SK-N-SH treated with all-trans-retinoic acid at 6 μM for 48 hours (cell line): ENCODE data around the gene YIPF1.

ENCODE experiments used
- ATAC-seq: fragments of 200-7000 bp; cut with Tn5 transposase; 3 replicates; pipeline ENCODE4 v1.9.1; 2020; ENCODE audit warnings: mild to moderate bottlenecking, moderate library complexity
- BACH2 ChIP-seq: fragments of 250-450 bp; sonication (Bioruptor Pico); IDR thresholded peaks from 2 replicates; pipeline ENCODE4 v1.9.0; 2021; ENCODE audit warnings: mild to moderate bottlenecking, borderline replicate concordance
- CREB5 ChIP-seq: fragments of 250-450 bp; sonication (Bioruptor Pico); IDR thresholded peaks from 2 replicates; pipeline ENCODE4 v1.5.1; 2020; ENCODE audit warnings: low read depth, mild to moderate bottlenecking, moderate library complexity
- CSDC2 ChIP-seq: fragments of 250-450 bp; sonication (Bioruptor Pico); IDR thresholded peaks from 2 replicates; pipeline ENCODE4 v1.5.0; 2020; ENCODE audit warnings: mild to moderate bottlenecking, moderate library complexity
- CSRNP3 ChIP-seq: fragments of 250-450 bp; sonication (Bioruptor Pico); IDR thresholded peaks from 2 replicates; pipeline ENCODE4 v1.5.1; 2021; ENCODE audit warnings: mild to moderate bottlenecking, moderate library complexity
- ESRRG ChIP-seq: fragments of 250-450 bp; sonication (Bioruptor Pico); IDR thresholded peaks from 2 replicates; pipeline ENCODE4 v1.6.1; 2021; ENCODE audit warnings: mild to moderate bottlenecking
- GLIS3 ChIP-seq: fragments of 250-450 bp; sonication (Bioruptor Pico); IDR thresholded peaks from 2 replicates; pipeline ENCODE4 v1.5.0; 2020; ENCODE audit warnings: mild to moderate bottlenecking, moderate library complexity
- ISL1 ChIP-seq: fragments of 250-450 bp; sonication (Bioruptor Pico); IDR thresholded peaks from 2 replicates; pipeline ENCODE4 v2.1.2; 2022; ENCODE audit warnings: mild to moderate bottlenecking, moderate library complexity
- OSR1 ChIP-seq: fragments of 250-450 bp; sonication (Bioruptor Pico); IDR thresholded peaks from 2 replicates; pipeline ENCODE4 v1.8.0; 2022; ENCODE audit warnings: moderate library complexity, mild to moderate bottlenecking, inconsistent platforms
- POU6F1 ChIP-seq: fragments of 250-450 bp; sonication (Bioruptor Pico); IDR thresholded peaks from 2 replicates; pipeline ENCODE4 v1.8.0; 2021; ENCODE audit warnings: low read depth, mild to moderate bottlenecking, moderate library complexity, borderline replicate concordance
- PPARA ChIP-seq: fragments of 250-450 bp; sonication (Bioruptor Pico); IDR thresholded peaks from 2 replicates; pipeline ENCODE4 v1.5.0; 2020; ENCODE audit warnings: mild to moderate bottlenecking, borderline replicate concordance
- RARB ChIP-seq: fragments of 250-450 bp; sonication (Bioruptor Pico); IDR thresholded peaks from 2 replicates; pipeline ENCODE4 v1.8.0; 2021; ENCODE audit warnings: mild to moderate bottlenecking, moderate library complexity
- SNAI2 ChIP-seq: fragments of 250-450 bp; sonication (Bioruptor Pico); IDR thresholded peaks from 2 replicates; pipeline ENCODE4 v1.5.0; 2020; ENCODE audit warnings: mild to moderate bottlenecking, moderate library complexity
- TCF4 ChIP-seq: fragments of 250-450 bp; sonication (Bioruptor Pico); IDR thresholded peaks from 2 replicates; pipeline ENCODE4 v1.8.0; 2021; ENCODE audit warnings: mild to moderate bottlenecking, moderate library complexity, borderline replicate concordance
- TOX ChIP-seq: fragments of 250-450 bp; sonication (Bioruptor Pico); IDR thresholded peaks from 2 replicates; pipeline ENCODE4 v1.8.0; 2021; ENCODE audit warnings: mild to moderate bottlenecking, moderate library complexity, borderline replicate concordance
- ZC3H10 ChIP-seq: fragments of 250-450 bp; sonication (Bioruptor Pico); IDR thresholded peaks from 2 replicates; pipeline ENCODE4 v1.5.1; 2021; ENCODE audit warnings: mild to moderate bottlenecking, moderate library complexity
- ZFP3 ChIP-seq: fragments of 250-450 bp; sonication (Bioruptor Pico); IDR thresholded peaks from 2 replicates; pipeline ENCODE4 v1.5.0; 2020; ENCODE audit warnings: mild to moderate bottlenecking, moderate library complexity
- ZFP30 ChIP-seq: fragments of 450-650 bp; formaldehyde crosslinking; IDR thresholded peaks from 2 replicates; pipeline ENCODE4 v1.5.0; 2022; ENCODE audit warnings: mild to moderate bottlenecking, moderate library complexity
- ZNF565 ChIP-seq: fragments of 450-650 bp; formaldehyde crosslinking; conservative IDR thresholded peaks from 2 replicates; pipeline ENCODE4 v1.5.0; 2020; ENCODE audit warnings: low read depth, mild to moderate bottlenecking, moderate library complexity
- ZNF70 ChIP-seq: fragments of 450-650 bp; formaldehyde crosslinking; IDR thresholded peaks from 2 replicates; pipeline ENCODE4 v1.5.0; 2020; ENCODE audit warnings: mild to moderate bottlenecking, moderate library complexity
- ZNF8 ChIP-seq: fragments of 450-650 bp; formaldehyde crosslinking; IDR thresholded peaks from 2 replicates; pipeline ENCODE4 v1.5.0; 2020; ENCODE audit warnings: mild to moderate bottlenecking, moderate library complexity
- TF ChIP-seq, protein P1 (sequence below): fragments of 250-450 bp; sonication (Bioruptor Pico); IDR thresholded peaks from 2 replicates; pipeline ENCODE4 v1.5.0; 2020; ENCODE audit warnings: mild to moderate bottlenecking, moderate library complexity
- TF ChIP-seq, protein P2 (sequence below): fragments of 250-450 bp; sonication (Bioruptor Pico); IDR thresholded peaks from 2 replicates; pipeline ENCODE4 v1.8.0; 2020; ENCODE audit warnings: mild to moderate bottlenecking, moderate library complexity, borderline replicate concordance

The YIPF1 gene

DNA sequence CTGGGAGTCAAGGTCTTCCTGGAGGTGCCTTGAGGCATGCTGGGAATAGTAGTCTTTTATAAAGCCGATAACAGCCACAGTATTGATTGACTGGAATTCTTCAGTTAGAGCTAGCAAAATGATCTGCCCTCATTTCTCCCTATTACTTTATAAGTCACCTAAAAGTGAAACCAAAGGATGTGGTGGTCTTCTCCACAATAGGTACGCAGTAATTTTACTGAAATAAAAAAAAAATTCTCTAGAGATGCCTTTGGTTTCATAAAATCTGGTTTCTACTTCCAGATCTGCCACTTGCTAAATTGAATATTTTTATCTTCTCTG, 51.0 kb downstream of the YIPF1 start:
- TF ChIP-seq BACH2 (no peak), CSDC2 (CRISPR knock-in tag) (no peak), TCF4 (no peak), ZC3H10 (no peak), OSR1 (CRISPR knock-in tag) (no peak), ZNF565 (CRISPR knock-in tag) (no peak), ZNF70 (no peak), GLIS3 (CRISPR knock-in tag) (no peak)
- no peak for ATAC-seq

GRCh38 chr1:53837924-53838653, 51.5 kb downstream of the YIPF1 start, which contains the start of gene NDC1:
TSS of gene NDC1 (minus strand) at chr1:53838296. CDS start at chr1:53838261, 35 bp downstream.
- peak; percentile 82; the same call in 1 of the 2 replicates for TF ChIP-seq SNAI2 (CRISPR knock-in tag)
- TF ChIP-seq GLIS3 (CRISPR knock-in tag): no peak
- TF ChIP-seq, protein P1, sequence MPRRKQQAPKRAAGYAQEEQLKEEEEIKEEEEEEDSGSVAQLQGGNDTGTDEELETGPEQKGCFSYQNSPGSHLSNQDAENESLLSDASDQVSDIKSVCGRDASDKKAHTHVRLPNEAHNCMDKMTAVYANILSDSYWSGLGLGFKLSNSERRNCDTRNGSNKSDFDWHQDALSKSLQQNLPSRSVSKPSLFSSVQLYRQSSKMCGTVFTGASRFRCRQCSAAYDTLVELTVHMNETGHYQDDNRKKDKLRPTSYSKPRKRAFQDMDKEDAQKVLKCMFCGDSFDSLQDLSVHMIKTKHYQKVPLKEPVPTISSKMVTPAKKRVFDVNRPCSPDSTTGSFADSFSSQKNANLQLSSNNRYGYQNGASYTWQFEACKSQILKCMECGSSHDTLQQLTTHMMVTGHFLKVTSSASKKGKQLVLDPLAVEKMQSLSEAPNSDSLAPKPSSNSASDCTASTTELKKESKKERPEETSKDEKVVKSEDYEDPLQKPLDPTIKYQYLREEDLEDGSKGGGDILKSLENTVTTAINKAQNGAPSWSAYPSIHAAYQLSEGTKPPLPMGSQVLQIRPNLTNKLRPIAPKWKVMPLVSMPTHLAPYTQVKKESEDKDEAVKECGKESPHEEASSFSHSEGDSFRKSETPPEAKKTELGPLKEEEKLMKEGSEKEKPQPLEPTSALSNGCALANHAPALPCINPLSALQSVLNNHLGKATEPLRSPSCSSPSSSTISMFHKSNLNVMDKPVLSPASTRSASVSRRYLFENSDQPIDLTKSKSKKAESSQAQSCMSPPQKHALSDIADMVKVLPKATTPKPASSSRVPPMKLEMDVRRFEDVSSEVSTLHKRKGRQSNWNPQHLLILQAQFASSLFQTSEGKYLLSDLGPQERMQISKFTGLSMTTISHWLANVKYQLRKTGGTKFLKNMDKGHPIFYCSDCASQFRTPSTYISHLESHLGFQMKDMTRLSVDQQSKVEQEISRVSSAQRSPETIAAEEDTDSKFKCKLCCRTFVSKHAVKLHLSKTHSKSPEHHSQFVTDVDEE: peak; percentile 93
- TF ChIP-seq ZNF8 (CRISPR knock-in tag): peak; percentile 68
- peak; percentile 93 for TF ChIP-seq CSDC2 (CRISPR knock-in tag)
- no peak for TF ChIP-seq TCF4
- ATAC-seq: peak; percentile 97

DNA sequence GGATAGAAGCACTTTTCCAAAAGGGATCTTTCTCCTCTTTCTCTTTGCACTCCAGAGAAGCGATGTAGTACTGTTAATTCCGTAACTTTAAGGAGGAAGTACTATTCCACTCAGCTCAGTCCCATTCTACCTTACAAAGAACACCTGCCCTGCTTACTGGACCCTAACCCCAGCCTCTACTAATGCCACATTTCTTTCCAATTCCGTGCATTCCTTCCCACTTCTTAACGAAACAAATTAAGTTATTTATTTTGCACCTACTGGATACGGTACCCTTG, 52.0 kb downstream of the YIPF1 start:
- TF ChIP-seq TCF4 (no peak), ESRRG (no peak), ZC3H10 (no peak), ZFP30 (CRISPR knock-in tag) (no peak), BACH2 (no peak), ZFP3 (CRISPR knock-in tag) (no peak), TOX (CRISPR knock-in tag) (no peak), ISL1 (CRISPR knock-in tag) (no peak), OSR1 (CRISPR knock-in tag) (no peak), GLIS3 (CRISPR knock-in tag) (no peak), CSRNP3 (CRISPR knock-in tag) (no peak)

DNA sequence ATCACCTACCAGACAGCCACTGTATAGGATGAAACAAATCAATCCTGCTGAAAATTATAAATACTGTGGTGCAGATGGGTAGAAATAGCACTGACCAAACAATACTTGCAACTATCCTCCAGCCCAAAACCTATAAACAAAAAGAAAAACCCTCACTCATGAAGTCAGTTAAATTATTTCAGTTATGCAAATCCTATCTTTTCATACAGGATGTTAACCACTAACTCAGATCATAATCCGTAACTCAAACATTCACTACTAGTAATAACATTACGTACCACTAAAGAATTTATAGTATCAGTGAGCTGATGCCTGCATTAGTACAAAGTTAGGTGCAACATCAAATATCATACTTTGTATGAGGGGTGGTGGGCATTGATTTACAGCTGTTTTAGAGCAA, 54.1 kb downstream of the YIPF1 start:
- TF ChIP-seq SNAI2 (CRISPR knock-in tag) (no peak), TOX (CRISPR knock-in tag) (no peak), ZNF565 (CRISPR knock-in tag) (no peak), POU6F1 (CRISPR knock-in tag) (no peak), CSDC2 (CRISPR knock-in tag) (no peak), ZC3H10 (no peak), OSR1 (CRISPR knock-in tag) (no peak), GLIS3 (CRISPR knock-in tag) (no peak), BACH2 (no peak), ZFP3 (CRISPR knock-in tag) (no peak), ZNF8 (CRISPR knock-in tag) (no peak), CREB5 (CRISPR knock-in tag) (no peak), PPARA (CRISPR knock-in tag) (no peak), CSRNP3 (CRISPR knock-in tag) (no peak), RARB (no peak), TCF4 (no peak)
- TF ChIP-seq, protein P2, sequence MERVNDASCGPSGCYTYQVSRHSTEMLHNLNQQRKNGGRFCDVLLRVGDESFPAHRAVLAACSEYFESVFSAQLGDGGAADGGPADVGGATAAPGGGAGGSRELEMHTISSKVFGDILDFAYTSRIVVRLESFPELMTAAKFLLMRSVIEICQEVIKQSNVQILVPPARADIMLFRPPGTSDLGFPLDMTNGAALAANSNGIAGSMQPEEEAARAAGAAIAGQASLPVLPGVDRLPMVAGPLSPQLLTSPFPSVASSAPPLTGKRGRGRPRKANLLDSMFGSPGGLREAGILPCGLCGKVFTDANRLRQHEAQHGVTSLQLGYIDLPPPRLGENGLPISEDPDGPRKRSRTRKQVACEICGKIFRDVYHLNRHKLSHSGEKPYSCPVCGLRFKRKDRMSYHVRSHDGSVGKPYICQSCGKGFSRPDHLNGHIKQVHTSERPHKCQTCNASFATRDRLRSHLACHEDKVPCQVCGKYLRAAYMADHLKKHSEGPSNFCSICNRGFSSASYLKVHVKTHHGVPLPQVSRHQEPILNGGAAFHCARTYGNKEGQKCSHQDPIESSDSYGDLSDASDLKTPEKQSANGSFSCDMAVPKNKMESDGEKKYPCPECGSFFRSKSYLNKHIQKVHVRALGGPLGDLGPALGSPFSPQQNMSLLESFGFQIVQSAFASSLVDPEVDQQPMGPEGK (CRISPR knock-in tag): no peak
- TF ChIP-seq, protein P1: no peak
- no peak for ATAC-seq

More for the DNA sequence above, 52.0 kb downstream of the YIPF1 start:
- peak; percentile 11 for ATAC-seq
